IMR-90 (cell line): ENCODE measurements around the gene ACAD10. TPM values are rescaled to one million over a fixed set of nuclear protein-coding genes. Genes with fewer than 3 reads are reported as not detected.

Source experiments
- ATAC-seq: fragments of 200-7000 bp; cut with Tn5 transposase; 2 replicates; pipeline ENCODE4 v1.9.1; 2020; ENCODE audit warnings: low read depth, mild to moderate bottlenecking, moderate library complexity
- BruUV-seq: library from RNA; stranded (reverse); fragments of 400-500 nt; replicated peaks from 2 replicates; lab custom pipeline; 2021; lab: Mats Ljungman, UMichigan
- CTCF ChIA-PET: fragments of 300-600 bp; formaldehyde crosslinking; extraction: SDS; loops from one replicate; lab custom pipeline; 2021; ENCODE audit warnings: antibody characterized with exemption; lab: Yijun Ruan, JAX
- POLR2A ChIA-PET: fragments of 300-600 bp; sonication (Branson Sonifier 250); formaldehyde crosslinking; loops from one replicate; lab custom pipeline; 2022; ENCODE audit warnings: antibody characterized with exemption; ENCODE audit not compliant: unreplicated experiment; lab: Charles Lee
- DNase-seq: peaks from one replicate; pipeline ENCODE4 v3.0.0; 2013
- H2AFZ ChIP-seq: replicated peaks from 2 replicates; pipeline ENCODE3; 2013; ENCODE audit warnings: low read length, mild to moderate bottlenecking; ENCODE audit not compliant: poor library complexity
- H2AK5ac ChIP-seq: 2 replicates; pipeline ENCODE4 v1.6.1; 2013; ENCODE audit warnings: low read depth, low read length, inconsistent platforms
- H2AK9ac ChIP-seq: replicated peaks from 2 replicates; pipeline ENCODE3; 2013; ENCODE audit warnings: mild to moderate bottlenecking, low read depth, low read length, moderate library complexity; ENCODE audit not compliant: poor library complexity
- H2BK120ac ChIP-seq: 2 replicates; pipeline ENCODE4 v1.6.1; 2013; ENCODE audit warnings: low read depth, low read length, inconsistent platforms
- H2BK15ac ChIP-seq: 3 replicates; pipeline ENCODE4 v1.6.1; 2013; ENCODE audit warnings: low read depth, low read length, inconsistent platforms
- H2BK20ac ChIP-seq: 2 replicates; pipeline ENCODE4 v1.6.1; 2013; ENCODE audit warnings: low read depth, mild to moderate bottlenecking, inconsistent platforms, low read length, moderate library complexity
- H2BK5ac ChIP-seq: 2 replicates; pipeline ENCODE4 v1.6.1; 2013; ENCODE audit warnings: mild to moderate bottlenecking, low read depth, low read length, inconsistent platforms; ENCODE audit not compliant: poor library complexity, severe bottlenecking
- H3K14ac ChIP-seq: replicated peaks from 2 replicates; pipeline ENCODE4 v1.6.1; 2013; ENCODE audit warnings: low read depth, low read length, inconsistent platforms
- H3K18ac ChIP-seq: 2 replicates; pipeline ENCODE4 v1.6.1; 2013; ENCODE audit warnings: low read depth, low read length, control low read depth
- H3K23ac ChIP-seq: 2 replicates; pipeline ENCODE4 v1.6.1; 2013; ENCODE audit warnings: low read depth, low read length, inconsistent platforms
- H3K27ac ChIP-seq: 2 replicates; pipeline ENCODE4 v1.5.1; 2013; ENCODE audit warnings: mild to moderate bottlenecking, control low read depth, low read length; ENCODE audit not compliant: insufficient read depth
- H3K27me3 ChIP-seq: 2 replicates; pipeline ENCODE4 v1.6.1; 2013; ENCODE audit warnings: low read length; ENCODE audit not compliant: control insufficient read depth, insufficient read depth
- H3K36me3 ChIP-seq: 2 replicates; pipeline ENCODE4 v1.6.1; 2013; ENCODE audit warnings: low read length, mixed read lengths; ENCODE audit not compliant: control insufficient read depth, insufficient read depth
- H3K4ac ChIP-seq: 2 replicates; pipeline ENCODE4 v1.6.1; 2013; ENCODE audit warnings: low read depth, low read length, inconsistent platforms
- H3K4me1 ChIP-seq: 2 replicates; pipeline ENCODE4 v1.6.1; 2013; ENCODE audit warnings: low read length, mixed read lengths; ENCODE audit not compliant: control insufficient read depth, insufficient read depth
- H3K4me2 ChIP-seq: 2 replicates; pipeline ENCODE4 v1.6.1; 2013; ENCODE audit warnings: low read depth, mild to moderate bottlenecking, control low read depth, low read length, moderate library complexity
- H3K4me3 ChIP-seq: 2 replicates; pipeline ENCODE4 v1.5.1; 2013; ENCODE audit warnings: low read depth, mild to moderate bottlenecking, control low read depth, low read length, moderate library complexity; ENCODE audit not compliant: insufficient read depth
- H3K56ac ChIP-seq: 2 replicates; pipeline ENCODE4 v1.6.1; 2013; ENCODE audit warnings: low read length, inconsistent platforms; ENCODE audit not compliant: insufficient read depth; ENCODE audit errors: extremely low read depth
- H3K79me1 ChIP-seq, 2 experiments: 2 replicates each; pipeline ENCODE4 v1.6.1; 2013; ENCODE audit warnings: low read length in 2 of 2, inconsistent platforms in 1 of 2, low read depth in 1 of 2
- H3K9ac ChIP-seq: 2 replicates; pipeline ENCODE4 v1.6.1; 2013; ENCODE audit warnings: low read depth, low read length, control low read depth
- H3K9me1 ChIP-seq: 2 replicates; pipeline ENCODE4 v1.6.1; 2013; ENCODE audit warnings: low read length, inconsistent platforms; ENCODE audit not compliant: insufficient read depth
- H3K9me3 ChIP-seq: 2 replicates; pipeline ENCODE4 v1.6.1; 2013; ENCODE audit warnings: low read length; ENCODE audit not compliant: control insufficient read depth, insufficient read depth
- H4K20me1 ChIP-seq: 2 replicates; pipeline ENCODE4 v1.6.1; 2013; ENCODE audit warnings: low read length, inconsistent platforms; ENCODE audit not compliant: insufficient read depth
- H4K5ac ChIP-seq: 2 replicates; pipeline ENCODE4 v1.6.1; 2013; ENCODE audit warnings: mild to moderate bottlenecking, low read depth, low read length, control low read depth
- H4K8ac ChIP-seq, 2 experiments: 2 replicates each; pipeline ENCODE4 v1.6.1; 2013; ENCODE audit warnings: low read depth in 2 of 2, low read length in 2 of 2, control low read depth in 1 of 2, inconsistent platforms in 1 of 2
- H4K91ac ChIP-seq: 2 replicates; pipeline ENCODE4 v1.6.1; 2013; ENCODE audit warnings: low read depth, low read length, inconsistent platforms; ENCODE audit not compliant: insufficient read depth
- BHLHE40 ChIP-seq: fragments of 150-350 bp; IDR thresholded peaks from 2 replicates; pipeline ENCODE4 v1.6.1; 2016; ENCODE audit warnings: mild to moderate bottlenecking, low read depth, low read length
- CHD1 ChIP-seq: IDR thresholded peaks from 2 replicates; pipeline ENCODE4 v1.6.1; 2012; ENCODE audit warnings: low read depth, low read length, improper control_type of control experiment
- FOS ChIP-seq: fragments of 150-350 bp; IDR thresholded peaks from 2 replicates; pipeline ENCODE4 v1.6.1; 2016; ENCODE audit warnings: low read depth, low read length
- MAZ ChIP-seq: IDR thresholded peaks from 2 replicates; pipeline ENCODE4 v1.6.1; 2012; ENCODE audit warnings: low read depth, mild to moderate bottlenecking, low read length, improper control_type of control experiment, moderate library complexity, borderline replicate concordance
- MXI1 ChIP-seq: IDR thresholded peaks from 2 replicates; pipeline ENCODE4 v1.6.1; 2012; ENCODE audit warnings: low read depth, mild to moderate bottlenecking, low read length, moderate library complexity, borderline replicate concordance
- SMC3 ChIP-seq: fragments of 150-350 bp; IDR thresholded peaks from 2 replicates; pipeline ENCODE4 v1.6.1; 2016; ENCODE audit warnings: low read depth, mild to moderate bottlenecking, antibody characterized with exemption, low read length, moderate library complexity
- WGBS, 2 experiments: methylation state at CpG; one replicate each; pipeline versions ENCODE4 v1.1.5 to v1.1.7; 2013; ENCODE audit warnings: missing lambda C conversion rate in 2 of 2; ENCODE audit not compliant: insufficient read length in 1 of 2; ENCODE audit errors: extremely low coverage in 2 of 2; 5-methylcytosine and 5-hydroxymethylcytosine counted together
- dilution Hi-C: fragments of 300-500 bp; cut with HindIII; formaldehyde crosslinking; loops from one replicate; pipeline ENCODE4 v1.14.3; 2018; ENCODE audit warnings: low sequenced_read_pairs; ENCODE audit not compliant: unreplicated experiment
- in situ Hi-C: fragments of 300-500 bp; cut with MboI; formaldehyde crosslinking; loops from 3 replicates; pipeline ENCODE4 v1.14.3; 2019; ENCODE audit warnings: low sequenced_read_pairs, inconsistent platforms, mixed read lengths
- intact Hi-C: fragments of 100-400 bp; cut with micrococcal nuclease; formaldehyde crosslinking; loops from 2 replicates; pipeline ENCODE4 v1.10.0; 2022
- polyA plus RNA-seq, 3 experiments: library from polyadenylated mRNA; depleted of rRNA; stranded (reverse); fragments of >200 nt; gene quantifications; 2 replicates each; pipeline ENCODE4 v1.2.3, GENCODE V29; 2012; ENCODE audit warnings: low replicate concordance in 1 of 3
- total RNA-seq: library from RNA; depleted of rRNA; stranded (reverse); fragments of >200 nt; gene quantifications from 2 replicates; pipeline ENCODE4 v1.2.3, GENCODE V29; 2012

ACAD10 gene
- total and polyA plus RNA-seq, 2 of the 4 experiments (the other 2 are of a cell fraction): 12.4 to 21.0 TPM

DNA sequence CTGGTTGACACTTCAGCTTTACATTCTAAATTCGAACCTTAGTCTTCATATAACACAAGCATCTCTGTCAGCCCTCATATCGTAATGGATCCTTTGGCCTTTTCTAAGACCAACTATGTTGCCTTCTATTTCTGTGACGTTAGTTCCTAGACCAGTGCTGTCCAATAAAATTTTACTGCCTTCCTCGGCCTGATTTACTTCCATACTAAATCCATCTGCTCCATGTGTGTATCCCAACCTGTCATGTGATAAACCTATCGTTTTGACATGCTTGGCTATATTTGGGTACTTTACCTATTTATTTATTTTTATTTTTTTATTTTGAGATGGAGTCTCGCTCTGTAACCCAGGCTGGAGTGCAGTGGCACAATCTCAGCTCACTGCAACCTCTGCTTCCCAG is 20.3 kb downstream of the ACAD10 start:
- Histone ChIP-seq H3K9me1 (no peaks in the 10 kb centered on the region), H2AK9ac (no peak overlapping the region), H3K9me3 (no peaks in the 10 kb centered on the region), H4K91ac (no peak overlapping the region), H3K27ac (no peak overlapping the region), H4K8ac (no peak overlapping the region), H4K20me1 (no peaks in the 10 kb centered on the region), H3K9ac (no peak overlapping the region), H3K4me1 (no peaks in the 10 kb centered on the region), H2BK5ac (no peak overlapping the region), H3K36me3 (peaks cover 44% of the 10 kb centered on the region), H2BK15ac (no peak overlapping the region), H3K23ac (no peak overlapping the region), H4K5ac (no peak overlapping the region), H3K4ac (no peak overlapping the region), H2BK20ac (no peak overlapping the region), H2BK120ac (no peak overlapping the region), H3K79me1 (no peaks in the 10 kb centered on the region), H3K4me3 (no peak overlapping the region), H3K18ac (no peak overlapping the region), H3K4me2 (no peak overlapping the region), H3K56ac (no peak overlapping the region), H2AFZ (no peak overlapping the region), H3K14ac (no peak overlapping the region), H3K27me3 (no peaks in the 10 kb centered on the region), H2AK5ac (no peak overlapping the region)
- DNase-seq (no peak), ATAC-seq (no peak)
- no TSS peak for BruUV-seq
- 91% methylated on average over 2 of the region's 6 CpGs; no CpG with 5 or more reads in 1 of the 2 experiments for WGBS, 2 experiments
- TF ChIP-seq CHD1: no peak
- no peak for TF ChIP-seq SMC3
- TF ChIP-seq FOS: no peak
- TF ChIP-seq MXI1: no peak
- no peak for TF ChIP-seq MAZ
- TF ChIP-seq BHLHE40: no peak
- ChIA-PET CTCF (interaction anchor here (1.4 kb wide), 1 partner anchor 10 kb away, joined by 3 read pairs; no protein-coding TSS in a partner anchor), POLR2A (no interaction called here)
- dilution Hi-C loops (no loop called here), in situ Hi-C loops (no loop called here), intact Hi-C loops (no loop called here)
